Transverse colon (tissue), 4 donors: ENCODE results near the gene TNNC2. TPM values are rescaled to one million over a fixed set of nuclear protein-coding genes. Genes with fewer than 3 reads are reported as not detected.
A peak's percentile ranks its signal among the peaks of the same experiment; 100 is the strongest.
"Not testable (repeated sequence)": the region's sequence is repeated elsewhere in the genome, so short reads cannot be mapped to it uniquely, and the experiment has no call there.

Experiments
- DNase-seq: peaks from one replicate; pipeline ENCODE4 v3.0.0-alpha.2; 2019
- H3K27ac ChIP-seq, 4 donors: fragments of 200-600 bp; sonication (generic); 2 replicates each; pipeline ENCODE4 v1.5.1; 2016 to 2018; ENCODE audit warnings: inconsistent platforms in 4 of 4
- H3K27me3 ChIP-seq: fragments of 200-600 bp; sonication (generic); 2 replicates; pipeline ENCODE4 v1.5.1; 2017; ENCODE audit warnings: inconsistent platforms
- H3K36me3 ChIP-seq, 4 donors: fragments of 200-600 bp; sonication (generic); 2 replicates each; pipeline ENCODE4 v1.5.1; 2017 to 2019; ENCODE audit warnings: inconsistent platforms in 4 of 4
- H3K4me1 ChIP-seq, 4 donors: fragments of 200-600 bp; sonication (generic); 2 replicates each; pipeline ENCODE4 v1.5.1; 2017 to 2020; ENCODE audit warnings: inconsistent platforms in 4 of 4
- H3K4me3 ChIP-seq, 4 donors: fragments of 200-600 bp; sonication (generic); 1 replicate in 1 of 4; 2 replicates in 3 of 4; pipeline versions ENCODE4 v1.5.1 to v1.6.1; 2017 to 2019; ENCODE audit warnings: inconsistent platforms in 4 of 4
- H3K9me3 ChIP-seq, 2 donors: fragments of 200-600 bp; sonication (generic); 2 replicates each; pipeline ENCODE4 v1.5.1; 2017 to 2019; ENCODE audit warnings: inconsistent platforms in 2 of 2
- EP300 ChIP-seq: sonication (generic); formaldehyde crosslinking; IDR thresholded peaks from one replicate; pipeline ENCODE4 v1.6.1; 2017; ENCODE audit warnings: antibody characterized with exemption, low read depth
- POLR2A ChIP-seq: fragments of 450-650 bp; IDR thresholded peaks from one replicate; pipeline ENCODE4 v1.6.1; 2016; ENCODE audit warnings: antibody characterized with exemption, mild to moderate bottlenecking, moderate library complexity
- POLR2AphosphoS5 ChIP-seq, 3 donors: sonication (generic); formaldehyde crosslinking; IDR thresholded peaks; one replicate each; pipeline ENCODE4 v1.6.1; 2016; ENCODE audit warnings: antibody characterized with exemption in 3 of 3
- WGBS, 2 donors: methylation state at CpG; one replicate each; pipeline ENCODE4 v1.1.5; 2018; ENCODE audit warnings: low coverage in 1 of 2; 5-methylcytosine and 5-hydroxymethylcytosine counted together
- in situ Hi-C, 4 donors: fragments of 200-750 bp; cut with MboI; loops; one replicate each; pipeline versions ENCODE4 v1.15.0 to v1.15.1; 2017; ENCODE audit warnings: low sequenced_read_pairs in 3 of 4, low pct_ligation_motif_present in 1 of 4, low pct_unique_long_range_greater_than_20kb in 1 of 4
- intact Hi-C: fragments of 100-400 bp; cut with DNase I; formaldehyde crosslinking; loops from one replicate; pipeline ENCODE4 v1.15.1; 2023; ENCODE audit warnings: low total_unique reads
- total RNA-seq, 4 donors: library from RNA; depleted of rRNA; stranded (reverse); fragments of >200 nt; gene quantifications; one replicate each; pipeline ENCODE4 v1.1.0, GENCODE V29; 2016
- TF ChIP-seq, protein P1 (sequence below), 5 experiments: fragments of 200-600 bp in 3 of 5; fragments of 450-650 bp in 2 of 5; sonication (generic) in 3 of 5; IDR thresholded peaks; 1 replicate in 2 of 5; 2 replicates in 3 of 5; pipeline ENCODE4 v1.5.1; 2016 to 2017; ENCODE audit warnings: antibody characterized with exemption in 5 of 5, inconsistent platforms in 3 of 5, mild to moderate bottlenecking in 2 of 5, moderate library complexity in 1 of 5

Gene TNNC2
- total RNA-seq, 4 donors from 2014 or later: 3.5 to 36.3 (median 4.6) TPM; not detected in 1

DNA sequence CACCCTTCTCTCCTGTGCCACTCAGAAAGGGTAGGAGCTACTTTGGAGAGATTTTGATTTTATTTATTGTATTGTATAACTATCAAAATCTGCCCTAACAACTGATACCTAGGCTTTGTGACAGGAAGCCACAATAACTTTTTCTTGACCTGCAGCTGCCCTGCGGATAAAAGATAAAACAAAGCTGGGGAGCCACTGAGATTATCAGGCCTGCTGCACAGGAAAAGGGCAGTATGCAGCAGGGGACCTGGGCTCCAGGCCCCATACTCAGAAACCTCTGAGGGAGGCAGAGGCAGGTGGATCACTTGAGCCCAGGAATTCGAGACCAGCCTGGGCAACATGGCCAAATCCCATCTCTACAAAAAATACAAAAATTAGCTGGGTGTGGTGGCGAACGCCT lies 5.5 kb upstream of the TNNC2 start:
- Histone ChIP-seq H3K27me3 (no peaks in the 10 kb centered on the region), H3K4me3 (peak overlapping the region in 1 of 4 donors; percentile 55), H3K27ac (peak overlapping the region; percentile 91 to 98 (median 93)), H3K4me1 (peaks cover 19 to 40% (median 28%) of the 10 kb centered on the region in 4 donors), H3K36me3 (no peaks in the 10 kb centered on the region), H3K9me3 (no peaks in the 10 kb centered on the region)
- WGBS, 2 donors: 90% methylated on average over 4 of the region's 4 CpGs
- no peak for DNase-seq
- in situ Hi-C loops (no loop called here), intact Hi-C loops (no loop called here)
- TF ChIP-seq POLR2A: no peak
- no peak for TF ChIP-seq EP300
- no peak for TF ChIP-seq POLR2AphosphoS5 (IDR thresholded peaks at IDR 0.05)
- TF ChIP-seq, protein P1, sequence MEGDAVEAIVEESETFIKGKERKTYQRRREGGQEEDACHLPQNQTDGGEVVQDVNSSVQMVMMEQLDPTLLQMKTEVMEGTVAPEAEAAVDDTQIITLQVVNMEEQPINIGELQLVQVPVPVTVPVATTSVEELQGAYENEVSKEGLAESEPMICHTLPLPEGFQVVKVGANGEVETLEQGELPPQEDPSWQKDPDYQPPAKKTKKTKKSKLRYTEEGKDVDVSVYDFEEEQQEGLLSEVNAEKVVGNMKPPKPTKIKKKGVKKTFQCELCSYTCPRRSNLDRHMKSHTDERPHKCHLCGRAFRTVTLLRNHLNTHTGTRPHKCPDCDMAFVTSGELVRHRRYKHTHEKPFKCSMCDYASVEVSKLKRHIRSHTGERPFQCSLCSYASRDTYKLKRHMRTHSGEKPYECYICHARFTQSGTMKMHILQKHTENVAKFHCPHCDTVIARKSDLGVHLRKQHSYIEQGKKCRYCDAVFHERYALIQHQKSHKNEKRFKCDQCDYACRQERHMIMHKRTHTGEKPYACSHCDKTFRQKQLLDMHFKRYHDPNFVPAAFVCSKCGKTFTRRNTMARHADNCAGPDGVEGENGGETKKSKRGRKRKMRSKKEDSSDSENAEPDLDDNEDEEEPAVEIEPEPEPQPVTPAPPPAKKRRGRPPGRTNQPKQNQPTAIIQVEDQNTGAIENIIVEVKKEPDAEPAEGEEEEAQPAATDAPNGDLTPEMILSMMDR (IDR thresholded peaks at IDR 0.05): no peak

DNA sequence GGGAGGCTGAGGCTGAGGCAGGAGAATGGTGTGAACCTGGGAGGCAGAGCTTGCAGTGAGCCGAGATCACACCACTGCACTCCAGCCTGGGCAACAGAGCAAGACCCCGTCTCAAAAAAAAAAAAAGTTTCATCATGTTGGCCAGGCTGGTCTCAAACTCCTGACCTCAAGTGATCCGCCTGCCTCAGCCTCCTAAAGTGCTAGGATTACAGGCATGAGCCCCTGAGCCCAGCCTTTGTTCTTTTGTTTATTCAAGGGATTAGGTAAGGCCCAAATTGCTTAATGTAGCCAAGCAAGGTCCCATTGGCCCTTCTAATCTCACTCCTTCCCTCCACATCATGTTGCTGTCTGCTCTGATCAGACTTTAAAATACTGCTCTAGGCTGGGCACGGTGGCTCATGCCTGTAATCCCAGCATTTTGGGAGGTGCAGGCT lies 2.6 kb upstream of the TNNC2 start:
- WGBS, 2 donors: 65 to 82% methylated on average over 3 to 4 of the region's 4 CpGs
- H3K27ac ChIP-seq, intact Hi-C loops: not testable (repeated sequence)

DNA sequence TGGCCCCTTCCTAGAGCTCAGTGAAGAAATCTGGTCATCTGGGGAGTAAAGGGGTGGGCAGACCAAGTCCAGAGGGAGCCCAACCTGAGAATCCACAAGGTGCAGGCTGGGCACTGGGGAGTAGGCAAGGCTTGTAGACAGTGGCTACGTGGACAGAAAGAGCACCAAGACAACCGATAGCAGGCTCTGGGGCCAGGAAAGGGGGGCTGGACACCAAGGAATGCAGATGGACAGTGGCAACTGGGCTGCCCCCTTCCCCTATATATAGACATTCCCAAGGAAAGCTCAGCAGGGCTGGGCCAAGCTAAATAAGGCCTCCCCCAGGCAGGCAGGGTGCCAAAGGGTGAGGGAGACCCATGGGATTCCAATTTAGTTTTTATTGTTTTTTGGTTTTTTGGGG lies 1.5 kb upstream of the TNNC2 start:
- H3K27me3 ChIP-seq: peaks cover 6% of the 10 kb centered on the region
- in situ Hi-C loops (loop anchor here in 1 of 4 donors (10.0 kb wide), 1 partner anchor 116 kb away; no protein-coding TSS in a partner anchor), intact Hi-C loops (no loop called here)
- TF ChIP-seq EP300: no peak
- TF ChIP-seq, protein P1 (IDR thresholded peaks at IDR 0.05): no peak
- TF ChIP-seq POLR2AphosphoS5 (IDR thresholded peaks at IDR 0.05): no peak
- no peak for TF ChIP-seq POLR2A
- H3K27ac ChIP-seq: peak overlapping the region in 1 of 4 donors; percentile 9
- no peaks in the 10 kb centered on the region for H3K9me3 ChIP-seq
- no peak for DNase-seq
- no peaks in the 10 kb centered on the region for H3K36me3 ChIP-seq
- H3K4me3 ChIP-seq: no peak overlapping the region
- WGBS, 2 donors: 59% methylated on average over 2 of the region's 2 CpGs; no CpG with 5 or more reads in 1 of the 2 donors
- H3K4me1 ChIP-seq: peaks cover 10 to 31% (median 19%) of the 10 kb centered on the region in 4 donors

More for the DNA sequence above, 2.6 kb upstream of the TNNC2 start:
- H3K36me3 ChIP-seq, H3K4me3 ChIP-seq, H3K27me3 ChIP-seq, H3K9me3 ChIP-seq, DNase-seq: not testable (repeated sequence)
- H3K4me1 ChIP-seq: peaks cover 8 to 29% (median 18%) of the 10 kb centered on the region in 4 donors
- in situ Hi-C loops: loop anchor here in 1 of 4 donors (10.0 kb wide), 1 partner anchor 115 kb away; no protein-coding TSS in a partner anchor

DNA sequence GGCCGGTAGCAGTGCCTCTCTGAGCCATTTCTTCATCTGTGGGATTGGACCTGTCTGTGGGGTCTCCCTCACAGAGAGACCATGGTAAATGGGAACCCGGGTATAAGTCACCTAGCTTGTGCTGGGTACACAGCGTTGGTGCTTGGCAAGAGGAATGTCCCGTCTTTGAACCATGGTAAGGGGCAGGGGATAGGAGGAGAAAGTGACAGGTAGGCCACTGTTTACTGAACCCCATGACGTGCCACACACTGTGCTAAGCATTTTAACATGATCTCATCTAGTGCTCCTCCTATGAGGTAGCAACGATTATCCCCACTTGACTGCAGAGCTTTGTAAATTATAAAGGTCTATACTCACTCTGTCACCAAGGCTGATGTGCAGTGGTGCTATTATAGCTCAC lies 600 bp upstream of the TNNC2 start:
- intact Hi-C loops: no loop called here
- Histone ChIP-seq H3K27ac (no peak overlapping the region), H3K4me1 (peaks cover 6 to 33% (median 20%) of the 10 kb centered on the region in 4 donors), H3K9me3 (no peaks in the 10 kb centered on the region), H3K4me3 (no peak overlapping the region), H3K27me3 (peaks cover 13% of the 10 kb centered on the region), H3K36me3 (no peaks in the 10 kb centered on the region)
- TF ChIP-seq EP300 (no peak), POLR2A (no peak), POLR2AphosphoS5 (IDR thresholded peaks at IDR 0.05) (no peak)
- TF ChIP-seq, protein P1 (IDR thresholded peaks at IDR 0.05): no peak
- in situ Hi-C loops: loop anchor here in 1 of 4 donors (10.0 kb wide), 1 partner anchor 117 kb away; no protein-coding TSS in a partner anchor
- WGBS, 2 donors: 75 to 92% methylated on average over 2 to 6 of the region's 6 CpGs
- no peak for DNase-seq
